Endodermal cell (in vitro differentiated cells): ENCODE data around the gene ANKLE2. TPM values are rescaled to one million over a fixed set of nuclear protein-coding genes. Genes with fewer than 3 reads are reported as not detected.
"Not testable (repeated sequence)": the region's sequence is repeated elsewhere in the genome, so short reads cannot be mapped to it uniquely, and the experiment has no call there.

Source experiments
- DNase-seq: peaks from one replicate; pipeline ENCODE4 v3.0.0-alpha.2; 2017
- H3K27ac ChIP-seq: 2 replicates; pipeline ENCODE4 v1.5.1; 2013; ENCODE audit warnings: mild to moderate bottlenecking, low read depth, low read length, moderate library complexity
- H3K27me3 ChIP-seq: 2 replicates; pipeline ENCODE4 v1.6.1; 2013; ENCODE audit warnings: mild to moderate bottlenecking, low read length, moderate library complexity; ENCODE audit not compliant: insufficient read depth, control insufficient read depth, poor library complexity, severe bottlenecking
- H3K36me3 ChIP-seq: 2 replicates; pipeline ENCODE4 v1.7.0; 2013; ENCODE audit warnings: mild to moderate bottlenecking, low read length, moderate library complexity; ENCODE audit not compliant: control insufficient read depth, insufficient read depth
- H3K4me1 ChIP-seq: one replicate; pipeline ENCODE4 v1.7.0; 2013; ENCODE audit warnings: low read length; ENCODE audit not compliant: control insufficient read depth, insufficient read depth
- H3K4me3 ChIP-seq: 2 replicates; pipeline ENCODE4 v1.5.1; 2013; ENCODE audit warnings: mild to moderate bottlenecking, low read length, moderate library complexity
- H3K9ac ChIP-seq: 2 replicates; pipeline ENCODE4 v1.6.1; 2013; ENCODE audit warnings: mild to moderate bottlenecking, low read length, moderate library complexity; ENCODE audit not compliant: poor library complexity, severe bottlenecking; ENCODE audit errors: extremely low read depth
- H3K9me3 ChIP-seq: 2 replicates; pipeline ENCODE4 v1.6.1; 2013; ENCODE audit warnings: mild to moderate bottlenecking, low read length, moderate library complexity; ENCODE audit not compliant: control insufficient read depth
- H3K27ac Mint-ChIP-seq: 2 replicates; pipeline ENCODE4 v1.8.0; 2020; ENCODE audit warnings: mixed read lengths
- H3K27me3 Mint-ChIP-seq: 2 replicates; pipeline ENCODE4 v1.8.0; 2021; ENCODE audit warnings: mild to moderate bottlenecking, mixed read lengths; ENCODE audit not compliant: insufficient read depth
- H3K36me3 Mint-ChIP-seq: 2 replicates; pipeline ENCODE4 v1.8.0; 2020; ENCODE audit warnings: low read depth, mixed read lengths
- H3K4me1 Mint-ChIP-seq: 2 replicates; pipeline ENCODE4 v1.8.0; 2020; ENCODE audit warnings: mixed read lengths
- H3K4me3 Mint-ChIP-seq: 2 replicates; pipeline ENCODE4 v1.8.0; 2020; ENCODE audit warnings: mild to moderate bottlenecking, moderate library complexity, mixed read lengths
- H3K9me3 Mint-ChIP-seq: 2 replicates; pipeline ENCODE4 v1.8.0; 2020; ENCODE audit warnings: mild to moderate bottlenecking, mixed read lengths
- WGBS, 2 experiments: methylation state at CpG; one replicate each; pipeline versions ENCODE4 v1.1.5 to v1.1.7; 2013; ENCODE audit warnings: missing lambda C conversion rate in 2 of 2, mixed read lengths in 1 of 2; ENCODE audit not compliant: insufficient coverage in 1 of 2, insufficient read length in 1 of 2; 5-methylcytosine and 5-hydroxymethylcytosine counted together
- total RNA-seq, 2 donors: library from RNA; stranded (reverse); fragmentation: NEBNext Ultra II Directional in 1 of 2; extraction: Animal tissue kit (Norgen Biotek cat#: 25700) in 1 of 2; gene quantifications; 2 replicates in 1 of 2; 3 replicates in 1 of 2; pipeline ENCODE4 v1.2.1, GENCODE V29; 2021
- TF ChIP-seq, protein P1 (sequence below): fragments of 200-600 bp; sonication (generic); conservative IDR thresholded peaks from 2 replicates; pipeline ENCODE4 v1.5.0; 2021; ENCODE audit warnings: antibody characterized with exemption, mild to moderate bottlenecking

ANKLE2 gene
- total RNA-seq, 2 donors from 2014 or later: 87.8 to 88.5 TPM

DNA sequence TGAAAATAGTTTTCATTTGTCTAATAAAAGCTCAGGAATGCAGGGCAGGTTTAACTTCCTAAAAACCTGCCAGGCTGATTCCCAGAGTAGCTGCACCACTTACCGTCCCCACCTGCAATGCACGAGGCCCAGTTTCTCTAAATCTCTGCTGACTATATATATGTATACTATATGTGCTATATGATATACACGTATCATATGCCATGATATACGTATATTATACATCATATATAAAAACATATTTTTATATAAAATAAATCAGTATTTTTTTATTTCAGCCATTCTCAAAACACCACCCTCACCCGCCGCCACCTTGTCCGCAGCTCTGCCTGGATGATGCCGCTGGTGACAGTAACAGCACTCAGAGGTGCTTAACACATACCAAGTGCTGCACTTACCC, 2.3 kb downstream of the ANKLE2 start:
- Histone ChIP-seq H3K4me1 (peaks cover 4% of the 10 kb centered on the region), H3K27ac (no peak overlapping the region), H3K27me3 (no peaks in the 10 kb centered on the region), H3K4me3 (no peak overlapping the region), H3K9ac (no peak overlapping the region), H3K9me3 (no peaks in the 10 kb centered on the region), H3K36me3 (peaks cover 29% of the 10 kb centered on the region)
- Mint-ChIP-seq H3K4me3 (peak overlapping the region; percentile 93), H3K27ac (no peak overlapping the region), H3K27me3 (no peaks in the 10 kb centered on the region), H3K36me3 (peaks cover 35% of the 10 kb centered on the region), H3K9me3 (no peaks in the 10 kb centered on the region), H3K4me1 (peaks cover 11% of the 10 kb centered on the region)
- DNase-seq: no peak
- TF ChIP-seq, protein P1, sequence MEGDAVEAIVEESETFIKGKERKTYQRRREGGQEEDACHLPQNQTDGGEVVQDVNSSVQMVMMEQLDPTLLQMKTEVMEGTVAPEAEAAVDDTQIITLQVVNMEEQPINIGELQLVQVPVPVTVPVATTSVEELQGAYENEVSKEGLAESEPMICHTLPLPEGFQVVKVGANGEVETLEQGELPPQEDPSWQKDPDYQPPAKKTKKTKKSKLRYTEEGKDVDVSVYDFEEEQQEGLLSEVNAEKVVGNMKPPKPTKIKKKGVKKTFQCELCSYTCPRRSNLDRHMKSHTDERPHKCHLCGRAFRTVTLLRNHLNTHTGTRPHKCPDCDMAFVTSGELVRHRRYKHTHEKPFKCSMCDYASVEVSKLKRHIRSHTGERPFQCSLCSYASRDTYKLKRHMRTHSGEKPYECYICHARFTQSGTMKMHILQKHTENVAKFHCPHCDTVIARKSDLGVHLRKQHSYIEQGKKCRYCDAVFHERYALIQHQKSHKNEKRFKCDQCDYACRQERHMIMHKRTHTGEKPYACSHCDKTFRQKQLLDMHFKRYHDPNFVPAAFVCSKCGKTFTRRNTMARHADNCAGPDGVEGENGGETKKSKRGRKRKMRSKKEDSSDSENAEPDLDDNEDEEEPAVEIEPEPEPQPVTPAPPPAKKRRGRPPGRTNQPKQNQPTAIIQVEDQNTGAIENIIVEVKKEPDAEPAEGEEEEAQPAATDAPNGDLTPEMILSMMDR: no peak
- 90 to 97% methylated on average over 2 to 4 of the region's 8 CpGs for WGBS, 2 experiments

DNA sequence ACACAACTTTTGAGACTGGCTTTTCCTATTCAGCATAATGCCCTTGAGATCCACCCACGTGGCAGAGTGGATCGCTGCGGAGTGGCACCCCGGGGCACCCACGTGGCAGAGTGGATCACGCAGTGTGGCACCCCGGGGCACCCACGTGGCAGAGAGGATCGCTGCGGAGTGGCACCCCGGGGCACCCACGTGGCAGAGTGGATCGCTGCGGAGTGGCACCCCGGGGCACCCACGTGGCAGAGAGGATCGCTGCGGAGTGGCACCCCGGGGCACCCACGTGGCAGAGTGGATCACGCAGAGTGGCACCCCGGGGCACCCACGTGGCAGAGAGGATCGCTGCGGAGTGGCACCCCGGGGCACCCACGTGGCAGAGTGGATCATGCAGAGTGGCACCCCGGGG, 2.8 kb downstream of the ANKLE2 start:
- Mint-ChIP-seq H3K36me3 (peaks cover 38% of the 10 kb centered on the region), H3K4me1 (peaks cover 11% of the 10 kb centered on the region)
- H3K9me3 Mint-ChIP-seq, DNase-seq, H3K4me3 ChIP-seq, H3K9ac ChIP-seq, H3K4me1 ChIP-seq, H3K27me3 ChIP-seq, H3K27me3 Mint-ChIP-seq, H3K4me3 Mint-ChIP-seq, H3K9me3 ChIP-seq, H3K27ac Mint-ChIP-seq, H3K27ac ChIP-seq: not testable (repeated sequence)
- peaks cover 33% of the 10 kb centered on the region for H3K36me3 ChIP-seq
- 92 to 95% methylated on average over 17 to 20 of the region's 28 CpGs for WGBS, 2 experiments

DNA sequence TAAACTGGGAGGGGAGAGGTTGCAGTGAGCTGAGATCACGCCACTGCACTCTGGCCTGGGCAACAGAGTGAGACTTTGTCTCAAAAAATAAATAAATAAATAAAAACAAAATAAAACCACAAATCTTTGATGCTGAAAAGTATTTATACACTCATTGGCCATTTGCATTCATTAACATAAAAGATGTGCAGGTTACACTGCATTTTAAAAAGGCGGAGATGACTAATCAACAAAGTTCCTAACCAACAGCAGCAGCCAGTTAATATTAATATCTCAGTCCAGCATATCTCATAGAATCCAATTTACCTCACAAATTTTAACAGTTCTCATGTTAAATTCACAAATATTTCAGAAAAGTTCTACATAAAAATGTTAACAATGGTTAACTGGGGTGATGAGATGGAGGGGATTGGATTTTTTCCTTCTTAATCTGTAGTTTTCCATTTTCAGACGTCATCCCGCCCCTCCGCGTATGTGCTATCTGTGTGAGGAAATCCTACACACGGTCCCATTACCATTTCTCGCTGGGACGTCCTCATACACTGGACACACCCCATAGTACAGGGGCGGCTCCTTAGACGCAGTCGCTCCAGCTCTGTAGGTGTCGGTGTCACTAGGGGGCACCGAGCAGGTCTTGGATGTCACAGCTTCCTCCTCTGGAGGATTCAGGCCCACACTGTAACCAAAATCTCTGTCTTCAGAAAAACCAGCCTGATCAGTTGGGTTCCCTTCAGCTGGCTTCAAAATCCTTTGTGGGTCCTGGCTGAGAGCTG, 7.3 kb downstream of the ANKLE2 start:
- no peak overlapping the region for H3K27ac Mint-ChIP-seq
- Histone ChIP-seq H3K4me3 (no peak overlapping the region), H3K9me3 (no peaks in the 10 kb centered on the region), H3K9ac (no peak overlapping the region), H3K27me3 (no peaks in the 10 kb centered on the region), H3K27ac (no peak overlapping the region), H3K4me1 (no peaks in the 10 kb centered on the region), H3K36me3 (peaks cover 65% of the 10 kb centered on the region)
- no peaks in the 10 kb centered on the region for H3K4me1 Mint-ChIP-seq
- WGBS, 2 experiments: 93 to 96% methylated on average over 13 to 14 of the region's 14 CpGs
- no peaks in the 10 kb centered on the region for H3K27me3 Mint-ChIP-seq
- TF ChIP-seq, protein P1: peak; percentile 51
- peaks cover 55% of the 10 kb centered on the region for H3K36me3 Mint-ChIP-seq
- no peak overlapping the region for H3K4me3 Mint-ChIP-seq
- H3K9me3 Mint-ChIP-seq: no peaks in the 10 kb centered on the region
- DNase-seq: peak; percentile 69

DNA sequence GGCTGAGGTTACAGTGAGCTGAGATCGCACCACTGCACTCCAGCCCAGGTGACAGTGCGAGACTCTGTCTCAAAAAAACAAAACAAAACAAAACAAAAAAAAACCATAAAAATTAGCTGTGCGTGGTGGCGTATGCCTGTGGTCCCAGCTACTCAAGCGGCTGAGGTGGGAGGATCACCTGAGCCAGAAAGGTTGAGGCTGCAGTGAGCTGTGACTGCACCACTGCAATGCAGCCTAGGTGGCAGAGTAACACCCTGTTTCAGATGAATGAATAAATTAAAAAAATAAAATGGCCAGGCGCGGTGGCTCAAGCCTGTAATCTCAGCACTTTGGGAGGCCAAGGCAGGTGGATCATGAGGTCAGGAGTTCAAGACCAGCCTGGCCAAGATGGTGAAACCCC, 8.0 kb downstream of the ANKLE2 start:
- 97% methylated on average over 4 to 7 of the region's 7 CpGs for WGBS, 2 experiments
- H3K9me3 Mint-ChIP-seq, H3K4me1 Mint-ChIP-seq, H3K4me3 Mint-ChIP-seq, H3K9ac ChIP-seq, H3K27ac Mint-ChIP-seq, H3K27me3 Mint-ChIP-seq, H3K4me3 ChIP-seq, H3K27me3 ChIP-seq, H3K4me1 ChIP-seq, H3K9me3 ChIP-seq, H3K27ac ChIP-seq: not testable (repeated sequence)
- peaks cover 66% of the 10 kb centered on the region for H3K36me3 ChIP-seq
- peaks cover 57% of the 10 kb centered on the region for H3K36me3 Mint-ChIP-seq
- peak; percentile 39 for DNase-seq
